ENCODE data around the gene DLG2.

- TF ChIP-seq CTCF (IDR thresholded peaks at IDR 0.05; ENCODE audit: low read length): no peak
- TF ChIP-seq EZH2phosphoT487 (IDR thresholded peaks at IDR 0.05; ENCODE audit: low read length): no peak
Observed at GRCh38 chr11:84865257-84865656, 761.9 kb downstream of the DLG2 start.

Data from MM.1S (cell line).